Kidney (tissue), 14 donors: ENCODE measurements around the gene MAST2. TPM values are rescaled to one million over a fixed set of nuclear protein-coding genes. Genes with fewer than 3 reads are reported as not detected.

ENCODE experiments used
- DNase-seq, 5 donors: peaks; one replicate each; pipeline ENCODE4 v3.0.0-alpha.2; 2013 to 2020
- FAIRE-seq: peaks from 2 replicates; lab custom pipeline; 2012; peaks lifted over from hg19 to GRCh38; lab: Jason Lieb, UNC
- H3K27ac ChIP-seq, 2 donors: one replicate each; pipeline ENCODE4 v1.7.0; 2013; ENCODE audit warnings: low read depth in 2 of 2, low read length in 2 of 2, inconsistent platforms in 1 of 2
- H3K27me3 ChIP-seq: one replicate; pipeline ENCODE4 v1.7.1; 2013; ENCODE audit warnings: low read length, inconsistent platforms; ENCODE audit not compliant: control insufficient read depth, insufficient read depth
- H3K36me3 ChIP-seq, 3 donors: one replicate each; pipeline versions ENCODE4 v1.7.0 to v1.7.1; 2013; ENCODE audit warnings: low read length in 3 of 3, control low read depth in 1 of 3, inconsistent platforms in 1 of 3; ENCODE audit not compliant: insufficient read depth in 3 of 3, control insufficient read depth in 2 of 3
- H3K4me1 ChIP-seq, 3 donors: one replicate each; pipeline versions ENCODE4 v1.7.0 to v1.7.1; 2013; ENCODE audit warnings: low read length in 3 of 3, inconsistent platforms in 1 of 3, low read depth in 1 of 3; ENCODE audit not compliant: control insufficient read depth in 2 of 3, insufficient read depth in 2 of 3
- H3K4me3 ChIP-seq, 3 donors: one replicate each; pipeline versions ENCODE4 v1.7.0 to v1.8.1; 2013; ENCODE audit warnings: low read length in 3 of 3, control low read depth in 1 of 3, inconsistent platforms in 1 of 3
- H3K9ac ChIP-seq, 3 donors: one replicate each; pipeline versions ENCODE4 v1.7.0 to v1.7.1; 2013; ENCODE audit warnings: low read length in 3 of 3, control low read depth in 1 of 3, inconsistent platforms in 1 of 3
- H3K9me3 ChIP-seq, 3 donors: one replicate each; pipeline versions ENCODE4 v1.7.0 to v1.7.1; 2013; ENCODE audit warnings: low read length in 3 of 3, control low read depth in 1 of 3, inconsistent platforms in 1 of 3; ENCODE audit not compliant: control insufficient read depth in 2 of 3, insufficient read depth in 1 of 3
- intact Hi-C: fragments of 100-400 bp; cut with DNase I; formaldehyde crosslinking; loops from one replicate; pipeline ENCODE4 v1.11.1; 2022
- polyA plus RNA-seq: library from polyadenylated mRNA; stranded (reverse); fragments of 350-450 nt; fragmentation: Illumina TruSeq; extraction: RNeasy Lipid Tissue Mini Kit (QIAGEN cat#74804); gene quantifications from one replicate; pipeline ENCODE4 v1.2.3, GENCODE V29; 2014; ENCODE audit warnings: low read depth, low replicate concordance; ENCODE audit not compliant: insufficient read depth
- total RNA-seq: library from RNA; stranded (reverse); fragmentation: NEBNext Ultra II Directional; extraction: Animal tissue kit (Norgen Biotek cat#: 25700); gene quantifications from one replicate; pipeline ENCODE4 v1.2.1, GENCODE V29; 2021
- TF ChIP-seq, protein P1 (sequence below): IDR thresholded peaks from 3 replicates; pipeline ENCODE4 v1.5.1; 2012; ENCODE audit warnings: mild to moderate bottlenecking, moderate library complexity, borderline replicate concordance; ENCODE audit not compliant: insufficient read depth; ENCODE audit errors: extremely low read depth
- donor health status: control.
- donor health status: control.
- donor health status: control.
- donor health status: control.
- donor health status: control.
- donor health status: DM: yes; HTN: yes; CAD: no.
- donor health status: Normal renal cell carcinoma (clear cell type).

MAST2 gene
- total and polyA plus RNA-seq, 2 donors from 2014 or later: 7.6 to 17.9 TPM

GRCh38 chr1:46083579-46083978 is 280.2 kb downstream of the MAST2 start:
- H3K9ac ChIP-seq: no peak overlapping the region
- TF ChIP-seq, protein P1, sequence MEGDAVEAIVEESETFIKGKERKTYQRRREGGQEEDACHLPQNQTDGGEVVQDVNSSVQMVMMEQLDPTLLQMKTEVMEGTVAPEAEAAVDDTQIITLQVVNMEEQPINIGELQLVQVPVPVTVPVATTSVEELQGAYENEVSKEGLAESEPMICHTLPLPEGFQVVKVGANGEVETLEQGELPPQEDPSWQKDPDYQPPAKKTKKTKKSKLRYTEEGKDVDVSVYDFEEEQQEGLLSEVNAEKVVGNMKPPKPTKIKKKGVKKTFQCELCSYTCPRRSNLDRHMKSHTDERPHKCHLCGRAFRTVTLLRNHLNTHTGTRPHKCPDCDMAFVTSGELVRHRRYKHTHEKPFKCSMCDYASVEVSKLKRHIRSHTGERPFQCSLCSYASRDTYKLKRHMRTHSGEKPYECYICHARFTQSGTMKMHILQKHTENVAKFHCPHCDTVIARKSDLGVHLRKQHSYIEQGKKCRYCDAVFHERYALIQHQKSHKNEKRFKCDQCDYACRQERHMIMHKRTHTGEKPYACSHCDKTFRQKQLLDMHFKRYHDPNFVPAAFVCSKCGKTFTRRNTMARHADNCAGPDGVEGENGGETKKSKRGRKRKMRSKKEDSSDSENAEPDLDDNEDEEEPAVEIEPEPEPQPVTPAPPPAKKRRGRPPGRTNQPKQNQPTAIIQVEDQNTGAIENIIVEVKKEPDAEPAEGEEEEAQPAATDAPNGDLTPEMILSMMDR: no peak
- no peaks in the 10 kb centered on the region for H3K4me1 ChIP-seq
- no peaks in the 10 kb centered on the region for H3K9me3 ChIP-seq
- DNase-seq (no peak), FAIRE-seq (no peak)
- H3K27ac ChIP-seq: no peak overlapping the region
- H3K4me3 ChIP-seq: no peak overlapping the region
- intact Hi-C loops: no loop called here
- no peaks in the 10 kb centered on the region for H3K36me3 ChIP-seq
- no peaks in the 10 kb centered on the region for H3K27me3 ChIP-seq

- H3K9me3 ChIP-seq: no peaks in the 10 kb centered on the region
- intact Hi-C loops: no loop called here
- FAIRE-seq: no peak
- H3K4me3 ChIP-seq: no peak overlapping the region
- H3K27ac ChIP-seq: no peak overlapping the region
- TF ChIP-seq, protein P1: no peak
- no peak overlapping the region for H3K9ac ChIP-seq
- H3K27me3 ChIP-seq: no peaks in the 10 kb centered on the region
- DNase-seq: no peak
- no peaks in the 10 kb centered on the region for H3K36me3 ChIP-seq
- no peaks in the 10 kb centered on the region for H3K4me1 ChIP-seq
Observed at GRCh38 chr1:46084553-46085451, 281.4 kb downstream of the MAST2 start.

Other genes with a start within 250 kb of the MAST2 start
- gene NASP, start 219.6 kb upstream of the MAST2 start, total RNA-seq: 51.6 TPM
- 49.5 TPM for gene NASP, start 219.6 kb upstream of the MAST2 start, polyA plus RNA-seq
- gene CCDC17, start 179.6 kb upstream of the MAST2 start, total RNA-seq: 3.0 TPM
- gene CCDC17, start 179.6 kb upstream of the MAST2 start, polyA plus RNA-seq: 1.0 TPM
- gene GPBP1L1, start 117.1 kb upstream of the MAST2 start, total RNA-seq: 146 TPM
- gene GPBP1L1, start 117.1 kb upstream of the MAST2 start, polyA plus RNA-seq: 59.1 TPM
- gene TMEM69, start 115.4 kb upstream of the MAST2 start, total RNA-seq: 23.1 TPM
- 21.7 TPM for gene TMEM69, start 115.4 kb upstream of the MAST2 start, polyA plus RNA-seq
- 20.0 TPM for gene IPP, start 53.0 kb upstream of the MAST2 start, total RNA-seq
- gene IPP, start 53.0 kb upstream of the MAST2 start, polyA plus RNA-seq: 6.3 TPM